Heart left ventricle (tissue), 16 donors: ENCODE data around the gene ATP8A1. TPM values are rescaled to one million over a fixed set of nuclear protein-coding genes. Genes with fewer than 3 reads are reported as not detected.
A peak's percentile ranks its signal among the peaks of the same experiment; 100 is the strongest.

Experiments
- ATAC-seq, 4 donors: fragments of 200-7000 bp; cut with Tn5 transposase; one replicate each; pipeline ENCODE4 v1.9.1; 2020 to 2022; ENCODE audit warnings: moderate library complexity in 4 of 4, mild to moderate bottlenecking in 3 of 4, moderate number of reproducible peaks in 1 of 4
- DNase-seq, 5 donors: peaks; one replicate each; pipeline ENCODE4 v3.0.0-alpha.2; 2020
- H3K27ac ChIP-seq, 12 donors: fragments of 200-600 bp; sonication (generic) in 4 of 12; one replicate each; pipeline versions ENCODE4 v1.5.0 to v1.8.0; 2016 to 2022; ENCODE audit warnings: mild to moderate bottlenecking in 2 of 12
- H3K27me3 ChIP-seq, 9 donors: fragments of 200-600 bp; sonication (generic) in 2 of 9; one replicate each; pipeline versions ENCODE4 v1.5.1 to v1.8.0; 2016 to 2022; ENCODE audit warnings: mild to moderate bottlenecking in 3 of 9
- H3K36me3 ChIP-seq, 9 donors: fragments of 200-600 bp; sonication (generic) in 2 of 9; one replicate each; pipeline versions ENCODE4 v1.5.0 to v1.8.0; 2018 to 2022; ENCODE audit warnings: mild to moderate bottlenecking in 2 of 9
- H3K4me1 ChIP-seq, 12 donors: fragments of 200-600 bp; sonication (generic) in 4 of 12; one replicate each; pipeline versions ENCODE4 v1.5.0 to v1.8.0; 2016 to 2022; ENCODE audit warnings: mild to moderate bottlenecking in 3 of 12
- H3K4me3 ChIP-seq, 12 donors: fragments of 200-600 bp; sonication (generic) in 4 of 12; one replicate each; pipeline versions ENCODE4 v1.5.0 to v1.8.0; 2017 to 2022; ENCODE audit warnings: mild to moderate bottlenecking in 9 of 12, moderate library complexity in 4 of 12
- H3K9me3 ChIP-seq, 12 donors: fragments of 200-600 bp; sonication (generic) in 4 of 12; one replicate each; pipeline versions ENCODE4 v1.5.0 to v1.8.0; 2016 to 2022; ENCODE audit warnings: mild to moderate bottlenecking in 1 of 12
- CTCF ChIP-seq, 12 donors: fragments of 200-600 bp; sonication (generic) in 4 of 12; IDR thresholded peaks; one replicate each; pipeline versions ENCODE4 v1.5.0 to v1.8.0; 2018 to 2022; ENCODE audit warnings: antibody characterized with exemption in 12 of 12, mild to moderate bottlenecking in 5 of 12
- POLR2A ChIP-seq, 2 donors: fragments of 450-650 bp; IDR thresholded peaks; one replicate each; pipeline ENCODE4 v1.6.1; 2017; ENCODE audit warnings: antibody characterized with exemption in 2 of 2, mild to moderate bottlenecking in 2 of 2, moderate library complexity in 2 of 2
- WGBS, 4 donors: extraction: QIAGEN DNeasy Blood & Tissue Kit in 2 of 4; methylation state at CpG; one replicate each; pipeline versions ENCODE4 v1.1.5 to v1.1.7; 2013 to 2018; 5-methylcytosine and 5-hydroxymethylcytosine counted together
- intact Hi-C, 10 donors: fragments of 100-400 bp; cut with DNase I; formaldehyde crosslinking; loops; one replicate each; pipeline versions ENCODE4 v1.11.1 to v1.14.2; 2022
- polyA plus RNA-seq, 2 donors: library from polyadenylated mRNA; stranded (reverse); fragments of 200-250 nt; gene quantifications; one replicate each; pipeline ENCODE4 v1.2.3, GENCODE V29; 2013
- total RNA-seq, 9 donors: library from RNA; depleted of rRNA in 2 of 9; stranded (reverse); fragments of >200 nt in 2 of 9; fragmentation: NEBNext Ultra II Directional in 3 of 9; extraction: Animal tissue kit (Norgen Biotek cat#: 25700) in 3 of 9; gene quantifications; one replicate each; pipeline versions ENCODE4 v1.1.0 to v1.2.4, GENCODE V29; 2016 to 2023
- donor health status: ischemic (EF 13 %, LVEDD 7.1; RV severe dilation, severe dysfunction).
- donor health status: healthy with polysubstance abuse.
- donor health status: DM: no; HTN: yes; CAD: no.
- donor health status: DM: no; HTN: no; CAD: no.
- donor health status: ischemic (EF 25% LVEDD 6.9; RV normal size, moderate dysfunction).
- donor health status: ischemic (EF 25% LVEDD 5.7; RV mildly dilated, moderate dysfunction).
- donor health status: healthy.
- donor health status: DM: yes; HTN: yes; CAD: no.
- donor health status: ischemic (EF 35%, LVEDD 5.7; RV mildly dilated, moderate dysfunction).
- donor health status: nonischemic (EF 11% LVEDD 7.7; RV severe dilation, severe dysfunction).
- donor health status: DM: yes; HTN: yes; CAD: no.
- donor health status: PGD.
- donor health status: ischemic (EF 29% LVEDD 5.4; RV normal size, mild dysfunction).
- donor health status: nonischemic (EF 23%, LVEDD 6.1; RV moderate dilation, normal function).

ATP8A1 gene
- total and polyA plus RNA-seq, 11 donors = 4.6 to 29.7 (median 16.2) TPM

- TF ChIP-seq CTCF (IDR thresholded peaks at IDR 0.05) (no peak), POLR2A (IDR thresholded peaks at IDR 0.05) (no peak)
- Histone ChIP-seq H3K36me3 (no peaks in the 10 kb centered on the region), H3K9me3 (no peaks in the 10 kb centered on the region), H3K27me3 (no peaks in the 10 kb centered on the region), H3K4me3 (no peak overlapping the region), H3K27ac (peak overlapping the region in 1 of 12 donors; percentile 33), H3K4me1 (peaks cover 0 to 46% (median 16%) of the 10 kb centered on the region in 12 donors)
- intact Hi-C loops = loop anchor here in 1 of 10 donors (2.0 kb wide), 1 partner anchor 53 kb away; the partner anchor contains the start of gene ATP8A1
- 58 to 75% (median 66%) methylated on average over 2 of the region's 2 CpGs for WGBS, 4 donors
- ATAC-seq (peak; percentile 31 to 64 (median 50)), DNase-seq (no peak)
Measured at GRCh38 chr4:42603862-42604261, 53.0 kb downstream of the ATP8A1 start.

GRCh38 chr4:42600578-42600977 is 56.3 kb downstream of the ATP8A1 start:
- intact Hi-C loops = no loop called here
- Histone ChIP-seq H3K4me1 (peaks cover 0 to 21% (median 6%) of the 10 kb centered on the region in 12 donors), H3K27ac (no peak overlapping the region), H3K9me3 (no peaks in the 10 kb centered on the region), H3K27me3 (no peaks in the 10 kb centered on the region), H3K4me3 (no peak overlapping the region), H3K36me3 (no peaks in the 10 kb centered on the region)
- no peak for TF ChIP-seq POLR2A (IDR thresholded peaks at IDR 0.05)
- no peak for TF ChIP-seq CTCF (IDR thresholded peaks at IDR 0.05)
- DNase-seq (no peak), ATAC-seq (no peak)
- WGBS, 4 donors = 61 to 89% (median 88%) methylated on average over 2 of the region's 2 CpGs

GRCh38 chr4:42596918-42597317 is 60.0 kb downstream of the ATP8A1 start:
- 73 to 84% (median 78%) methylated on average over 2 of the region's 2 CpGs for WGBS, 4 donors
- H3K4me1 ChIP-seq = peaks cover 0 to 6% (median 0%) of the 10 kb centered on the region in 12 donors
- H3K27ac ChIP-seq = no peak overlapping the region
- TF ChIP-seq POLR2A (IDR thresholded peaks at IDR 0.05) (no peak), CTCF (IDR thresholded peaks at IDR 0.05) (no peak)
- intact Hi-C loops = no loop called here
- peaks cover 0 to 3% (median 0%) of the 10 kb centered on the region in 9 donors for H3K36me3 ChIP-seq
- no peak for ATAC-seq
- no peak overlapping the region for H3K4me3 ChIP-seq
- H3K9me3 ChIP-seq = no peaks in the 10 kb centered on the region
- H3K27me3 ChIP-seq = no peaks in the 10 kb centered on the region
- no peak for DNase-seq

- no peak overlapping the region for H3K27ac ChIP-seq
- H3K4me3 ChIP-seq = no peak overlapping the region
- ATAC-seq (no peak), DNase-seq (no peak)
- whole genome bisulfite sequencing, 4 donors = 55 to 93% (median 71%) methylated on average over 1 of the region's 1 CpG
- no peaks in the 10 kb centered on the region for H3K27me3 ChIP-seq
- peaks cover 0 to 3% (median 0%) of the 10 kb centered on the region in 9 donors for H3K36me3 ChIP-seq
- no peak for TF ChIP-seq CTCF (IDR thresholded peaks at IDR 0.05)
- no peak for TF ChIP-seq POLR2A (IDR thresholded peaks at IDR 0.05)
- intact Hi-C loops = no loop called here
- H3K4me1 ChIP-seq = peaks cover 0 to 6% (median 0%) of the 10 kb centered on the region in 12 donors
- no peaks in the 10 kb centered on the region for H3K9me3 ChIP-seq
Measured at GRCh38 chr4:42594888-42595287, 62.0 kb downstream of the ATP8A1 start.
